SK-N-SH (cell line): ENCODE measurements around the gene ATG9A. TPM values are rescaled to one million over a fixed set of nuclear protein-coding genes. Genes with fewer than 3 reads are reported as not detected.

ENCODE experiments used
- CTCF ChIA-PET: fragments of 300-600, 350-600 bp; formaldehyde crosslinking; extraction: SDS; loops from one replicate; lab custom pipeline; 2021; lab: Yijun Ruan, JAX
- POLR2A ChIA-PET: fragments of 350-600 bp; sonication (Branson Sonifier 250); formaldehyde crosslinking; extraction: SDS; loops from one replicate; lab custom pipeline; 2020; ENCODE audit warnings: antibody characterized with exemption, inconsistent platforms; lab: Yijun Ruan, JAX
- DNase-seq: peaks from one replicate; pipeline ENCODE4 v3.0.0; 2012
- H2AFZ ChIP-seq: fragments of 200-600 bp; sonication (generic); 2 replicates; pipeline ENCODE4 v1.8.1; 2016; ENCODE audit warnings: antibody characterized with exemption, mild to moderate bottlenecking, low read depth
- H3F3A ChIP-seq: fragments of 200-600 bp; sonication (generic); replicated peaks from 2 replicates; pipeline ENCODE3; 2016; ENCODE audit warnings: antibody characterized with exemption, mild to moderate bottlenecking; ENCODE audit not compliant: insufficient read depth
- H3K27ac ChIP-seq, 2 experiments: fragments of 200-500 bp in 1 of 2; fragments of 200-600 bp in 1 of 2; sonication (Bioruptor generic) in 1 of 2; sonication (generic), shearing (Covaris generic) in 1 of 2; 2 replicates each; pipeline versions ENCODE4 v1.5.1 to v1.6.1; 2014 to 2016; ENCODE audit warnings: low read depth in 2 of 2, inconsistent platforms in 1 of 2, low read length in 1 of 2, mild to moderate bottlenecking in 1 of 2, mixed read lengths in 1 of 2
- H3K27me3 ChIP-seq: fragments of 200-600 bp; sonication (generic), shearing (Covaris generic); 2 replicates; pipeline ENCODE4 v1.6.1; 2016; ENCODE audit warnings: mixed run types; ENCODE audit not compliant: insufficient read depth
- H3K36me3 ChIP-seq, 2 experiments: fragments of 200-500 bp in 1 of 2; fragments of 200-600 bp in 1 of 2; sonication (Bioruptor generic) in 1 of 2; sonication (generic) in 1 of 2; replicated peaks in 1 of 2; 2 replicates each; pipeline versions ENCODE3 to v1.5.1; 2014 to 2016; ENCODE audit warnings: low read length in 1 of 2, mild to moderate bottlenecking in 1 of 2; ENCODE audit not compliant: insufficient read depth in 2 of 2, control insufficient read depth in 1 of 2
- H3K4me1 ChIP-seq, 2 experiments: fragments of 200-500 bp in 1 of 2; fragments of 200-600 bp in 1 of 2; sonication (Bioruptor generic) in 1 of 2; sonication (generic), shearing (Covaris generic) in 1 of 2; 2 replicates each; pipeline versions ENCODE4 v1.5.1 to v1.6.1; 2014 to 2016; ENCODE audit warnings: low read depth in 1 of 2, low read length in 1 of 2, mixed run types in 1 of 2; ENCODE audit not compliant: insufficient read depth in 2 of 2, control insufficient read depth in 1 of 2
- H3K4me2 ChIP-seq: fragments of 200-600 bp; sonication (generic), shearing (Covaris generic); 2 replicates; pipeline ENCODE4 v1.6.1; 2017; ENCODE audit warnings: mixed run types
- H3K4me3 ChIP-seq, 2 experiments: fragments of 200-500 bp in 1 of 2; fragments of 200-600 bp in 1 of 2; sonication (Bioruptor generic) in 1 of 2; sonication (generic), shearing (Covaris generic) in 1 of 2; 2 replicates each; pipeline versions ENCODE4 v1.5.1 to v1.8.1; 2014 to 2016; ENCODE audit warnings: low read depth in 2 of 2, inconsistent platforms in 1 of 2, low read length in 1 of 2, mild to moderate bottlenecking in 1 of 2, mixed read lengths in 1 of 2, moderate library complexity in 1 of 2
- H3K79me2 ChIP-seq: fragments of 200-600 bp; sonication (generic); 2 replicates; pipeline ENCODE4 v1.8.1; 2017; ENCODE audit warnings: mild to moderate bottlenecking; ENCODE audit not compliant: insufficient read depth
- H3K9ac ChIP-seq: fragments of 200-600 bp; sonication (generic); 2 replicates; pipeline ENCODE4 v1.6.1; 2017; ENCODE audit warnings: mixed run types
- H3K9me2 ChIP-seq: fragments of 200-600 bp; sonication (generic); 2 replicates; pipeline ENCODE4 v1.6.1; 2017; ENCODE audit warnings: mixed run types
- H3K9me3 ChIP-seq: fragments of 200-600 bp; sonication (generic); 2 replicates; pipeline ENCODE4 v1.6.1; 2017; ENCODE audit warnings: mixed run types, mild to moderate bottlenecking, moderate library complexity
- H4K20me1 ChIP-seq: fragments of 200-600 bp; sonication (generic); 2 replicates; pipeline ENCODE4 v1.6.1; 2017; ENCODE audit warnings: mild to moderate bottlenecking, mixed run types; ENCODE audit not compliant: insufficient read depth
- ELF1 ChIP-seq: IDR thresholded peaks from 2 replicates; pipeline ENCODE4 v1.4.0; 2012
- GABPA ChIP-seq: IDR thresholded peaks from 2 replicates; pipeline ENCODE4 v1.4.0; 2012; ENCODE audit warnings: low read depth, mild to moderate bottlenecking
- NFIC ChIP-seq: IDR thresholded peaks from 2 replicates; pipeline ENCODE4 v1.4.0; 2012; ENCODE audit warnings: borderline replicate concordance
- WGBS: methylation state at CpG from one replicate; pipeline ENCODE4 v1.1.6; 2017; ENCODE audit warnings: low lambda C conversion rate; 5-methylcytosine and 5-hydroxymethylcytosine counted together
- polyA plus RNA-seq, 3 experiments: library from polyadenylated mRNA; depleted of rRNA; stranded (reverse); fragments of >200 nt; gene quantifications; 2 replicates each; pipeline ENCODE4 v1.2.3, GENCODE V29; 2012
- TF ChIP-seq, protein P1 (sequence below): IDR thresholded peaks from 2 replicates; pipeline ENCODE4 v1.4.0; 2012; ENCODE audit warnings: low read depth, borderline replicate concordance
- TF ChIP-seq, protein P2 (sequence below): IDR thresholded peaks from 2 replicates; pipeline ENCODE4 v1.4.0; 2012; ENCODE audit warnings: low read depth, borderline replicate concordance
- TF ChIP-seq, protein P3 (sequence below): IDR thresholded peaks from 2 replicates; pipeline ENCODE4 v1.6.1; 2012; ENCODE audit warnings: mild to moderate bottlenecking, low read depth, low read length, moderate library complexity

The ATG9A gene
- polyA plus RNA-seq, 1 of the 3 experiments (the other 2 are of a cell fraction): 29.6 TPM

DNA sequence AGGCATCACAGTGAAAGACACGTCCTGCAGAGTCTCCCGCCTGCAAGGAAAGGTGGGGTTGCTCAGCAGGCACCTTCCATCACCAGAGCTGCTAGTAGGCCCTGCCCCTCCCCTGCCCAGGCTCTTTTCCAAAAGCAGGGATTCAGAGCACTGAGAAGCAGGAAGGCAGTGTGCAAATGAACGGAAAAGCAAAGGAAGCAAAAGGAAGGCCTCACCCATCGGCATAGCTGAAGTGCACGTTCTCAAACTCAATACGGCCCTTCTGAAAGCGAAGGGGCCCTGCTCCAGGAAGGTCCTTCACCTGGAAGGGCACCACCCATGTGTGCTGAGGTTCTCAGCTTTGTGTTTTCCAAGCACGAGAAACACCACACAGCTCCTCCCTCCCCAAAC, 16.4 kb downstream of the ATG9A start:
- POLR2A ChIA-PET: interaction anchor here (0.8 kb wide), 1 partner anchor 12 kb away, joined by 3 read pairs; no protein-coding TSS in a partner anchor
- peaks cover 22 to 62% of the 10 kb centered on the region in 2 experiments for H3K36me3 ChIP-seq
- no peak for TF ChIP-seq NFIC
- no peak for TF ChIP-seq GABPA
- TF ChIP-seq ELF1: no peak
- TF ChIP-seq, protein P1, sequence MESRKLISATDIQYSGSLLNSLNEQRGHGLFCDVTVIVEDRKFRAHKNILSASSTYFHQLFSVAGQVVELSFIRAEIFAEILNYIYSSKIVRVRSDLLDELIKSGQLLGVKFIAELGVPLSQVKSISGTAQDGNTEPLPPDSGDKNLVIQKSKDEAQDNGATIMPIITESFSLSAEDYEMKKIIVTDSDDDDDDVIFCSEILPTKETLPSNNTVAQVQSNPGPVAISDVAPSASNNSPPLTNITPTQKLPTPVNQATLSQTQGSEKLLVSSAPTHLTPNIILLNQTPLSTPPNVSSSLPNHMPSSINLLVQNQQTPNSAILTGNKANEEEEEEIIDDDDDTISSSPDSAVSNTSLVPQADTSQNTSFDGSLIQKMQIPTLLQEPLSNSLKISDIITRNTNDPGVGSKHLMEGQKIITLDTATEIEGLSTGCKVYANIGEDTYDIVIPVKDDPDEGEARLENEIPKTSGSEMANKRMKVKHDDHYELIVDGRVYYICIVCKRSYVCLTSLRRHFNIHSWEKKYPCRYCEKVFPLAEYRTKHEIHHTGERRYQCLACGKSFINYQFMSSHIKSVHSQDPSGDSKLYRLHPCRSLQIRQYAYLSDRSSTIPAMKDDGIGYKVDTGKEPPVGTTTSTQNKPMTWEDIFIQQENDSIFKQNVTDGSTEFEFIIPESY: no peak

DNA sequence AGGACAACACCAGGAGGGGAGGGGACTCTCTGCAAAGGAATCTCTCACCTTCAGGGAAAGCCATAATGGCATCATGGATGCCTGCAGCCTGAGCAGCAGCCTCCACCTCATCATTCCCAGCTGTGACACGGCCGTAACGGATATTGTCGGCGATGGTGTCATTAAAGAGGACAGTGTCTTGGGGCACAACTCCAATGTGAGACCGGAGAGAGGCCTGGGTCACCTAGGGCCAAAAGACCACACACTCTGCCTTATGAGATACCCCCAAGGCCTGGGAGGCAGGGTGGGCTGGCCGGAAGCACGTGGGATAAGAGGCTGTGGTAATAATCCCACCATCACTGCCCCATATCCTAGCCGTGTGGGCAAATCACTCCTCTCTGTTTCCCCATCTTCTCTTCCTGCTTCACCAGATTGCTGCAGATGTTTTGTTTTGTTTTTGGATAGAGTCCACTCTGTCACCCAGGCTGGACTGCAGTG, 18.5 kb downstream of the ATG9A start:
- H3K36me3 ChIP-seq: peaks cover 20 to 54% of the 10 kb centered on the region in 2 experiments
- no peaks in the 10 kb centered on the region for H3K27me3 ChIP-seq
- H3K27ac ChIP-seq: no peak overlapping the region
- H3K9me3 ChIP-seq: no peaks in the 10 kb centered on the region
- H4K20me1 ChIP-seq: no peaks in the 10 kb centered on the region
- H3K4me3 ChIP-seq: no peak overlapping the region
- POLR2A ChIA-PET: no interaction called here
- no peak overlapping the region for H3K9ac ChIP-seq
- no peaks in the 10 kb centered on the region for H3K9me2 ChIP-seq
- H2AFZ ChIP-seq: no peak overlapping the region
- H3K79me2 ChIP-seq: no peaks in the 10 kb centered on the region
- 96% methylated on average over 9 of the region's 9 CpGs for WGBS
- DNase-seq: no peak
- CTCF ChIA-PET: interaction anchor here (0.6 to 3.4 kb wide), 7 partner anchors 30 to 363 kb away, joined by 3 to 22 read pairs (median 4); partner anchors contain the start of gene CNPPD1
- peaks cover 13 to 20% of the 10 kb centered on the region in 2 experiments; a peak in 3 of 4 replicates for H3K4me1 ChIP-seq
- H3K4me2 ChIP-seq: no peak overlapping the region
- TF ChIP-seq, protein P2, sequence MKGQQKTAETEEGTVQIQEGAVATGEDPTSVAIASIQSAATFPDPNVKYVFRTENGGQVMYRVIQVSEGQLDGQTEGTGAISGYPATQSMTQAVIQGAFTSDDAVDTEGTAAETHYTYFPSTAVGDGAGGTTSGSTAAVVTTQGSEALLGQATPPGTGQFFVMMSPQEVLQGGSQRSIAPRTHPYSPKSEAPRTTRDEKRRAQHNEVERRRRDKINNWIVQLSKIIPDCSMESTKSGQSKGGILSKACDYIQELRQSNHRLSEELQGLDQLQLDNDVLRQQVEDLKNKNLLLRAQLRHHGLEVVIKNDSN: no peak
- TF ChIP-seq, protein P3, sequence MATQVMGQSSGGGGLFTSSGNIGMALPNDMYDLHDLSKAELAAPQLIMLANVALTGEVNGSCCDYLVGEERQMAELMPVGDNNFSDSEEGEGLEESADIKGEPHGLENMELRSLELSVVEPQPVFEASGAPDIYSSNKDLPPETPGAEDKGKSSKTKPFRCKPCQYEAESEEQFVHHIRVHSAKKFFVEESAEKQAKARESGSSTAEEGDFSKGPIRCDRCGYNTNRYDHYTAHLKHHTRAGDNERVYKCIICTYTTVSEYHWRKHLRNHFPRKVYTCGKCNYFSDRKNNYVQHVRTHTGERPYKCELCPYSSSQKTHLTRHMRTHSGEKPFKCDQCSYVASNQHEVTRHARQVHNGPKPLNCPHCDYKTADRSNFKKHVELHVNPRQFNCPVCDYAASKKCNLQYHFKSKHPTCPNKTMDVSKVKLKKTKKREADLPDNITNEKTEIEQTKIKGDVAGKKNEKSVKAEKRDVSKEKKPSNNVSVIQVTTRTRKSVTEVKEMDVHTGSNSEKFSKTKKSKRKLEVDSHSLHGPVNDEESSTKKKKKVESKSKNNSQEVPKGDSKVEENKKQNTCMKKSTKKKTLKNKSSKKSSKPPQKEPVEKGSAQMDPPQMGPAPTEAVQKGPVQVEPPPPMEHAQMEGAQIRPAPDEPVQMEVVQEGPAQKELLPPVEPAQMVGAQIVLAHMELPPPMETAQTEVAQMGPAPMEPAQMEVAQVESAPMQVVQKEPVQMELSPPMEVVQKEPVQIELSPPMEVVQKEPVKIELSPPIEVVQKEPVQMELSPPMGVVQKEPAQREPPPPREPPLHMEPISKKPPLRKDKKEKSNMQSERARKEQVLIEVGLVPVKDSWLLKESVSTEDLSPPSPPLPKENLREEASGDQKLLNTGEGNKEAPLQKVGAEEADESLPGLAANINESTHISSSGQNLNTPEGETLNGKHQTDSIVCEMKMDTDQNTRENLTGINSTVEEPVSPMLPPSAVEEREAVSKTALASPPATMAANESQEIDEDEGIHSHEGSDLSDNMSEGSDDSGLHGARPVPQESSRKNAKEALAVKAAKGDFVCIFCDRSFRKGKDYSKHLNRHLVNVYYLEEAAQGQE: no peak
- peaks cover 10% of the 10 kb centered on the region for H3F3A ChIP-seq

More for the DNA sequence above, 16.4 kb downstream of the ATG9A start:
- peaks cover 5 to 21% of the 10 kb centered on the region in 2 experiments; a peak in 3 of 4 replicates for H3K4me1 ChIP-seq
- H3K4me2 ChIP-seq: no peak overlapping the region
- H3F3A ChIP-seq: peaks cover 13% of the 10 kb centered on the region
- H3K4me3 ChIP-seq: no peak overlapping the region
- 95% methylated on average over 8 of the region's 8 CpGs for WGBS
- H3K9me3 ChIP-seq: no peaks in the 10 kb centered on the region
- no peaks in the 10 kb centered on the region for H3K27me3 ChIP-seq
- no peaks in the 10 kb centered on the region for H3K9me2 ChIP-seq
- no peaks in the 10 kb centered on the region for H4K20me1 ChIP-seq
- no peak overlapping the region for H3K9ac ChIP-seq
- no peak for DNase-seq
- no peaks in the 10 kb centered on the region for H3K79me2 ChIP-seq
- no peak overlapping the region for H2AFZ ChIP-seq
- CTCF ChIA-PET: interaction anchor here (0.5 to 3.4 kb wide), 5 partner anchors 12 to 179 kb away, joined by 3 to 22 read pairs (median 3); partner anchors contain the start of gene NHEJ1
- no peak overlapping the region for H3K27ac ChIP-seq
